ENCODE data around the gene IL1B. TPM values are rescaled to one million over a fixed set of nuclear protein-coding genes. Genes with fewer than 3 reads are reported as not detected.
"Not testable (repeated sequence)": the region's sequence is repeated elsewhere in the genome, so short reads cannot be mapped to it uniquely, and the experiment has no call there.

The IL1B gene
- total and polyA plus RNA-seq, 8 donors, result 0.32 to 3.9 (median 1.1) TPM

DNA sequence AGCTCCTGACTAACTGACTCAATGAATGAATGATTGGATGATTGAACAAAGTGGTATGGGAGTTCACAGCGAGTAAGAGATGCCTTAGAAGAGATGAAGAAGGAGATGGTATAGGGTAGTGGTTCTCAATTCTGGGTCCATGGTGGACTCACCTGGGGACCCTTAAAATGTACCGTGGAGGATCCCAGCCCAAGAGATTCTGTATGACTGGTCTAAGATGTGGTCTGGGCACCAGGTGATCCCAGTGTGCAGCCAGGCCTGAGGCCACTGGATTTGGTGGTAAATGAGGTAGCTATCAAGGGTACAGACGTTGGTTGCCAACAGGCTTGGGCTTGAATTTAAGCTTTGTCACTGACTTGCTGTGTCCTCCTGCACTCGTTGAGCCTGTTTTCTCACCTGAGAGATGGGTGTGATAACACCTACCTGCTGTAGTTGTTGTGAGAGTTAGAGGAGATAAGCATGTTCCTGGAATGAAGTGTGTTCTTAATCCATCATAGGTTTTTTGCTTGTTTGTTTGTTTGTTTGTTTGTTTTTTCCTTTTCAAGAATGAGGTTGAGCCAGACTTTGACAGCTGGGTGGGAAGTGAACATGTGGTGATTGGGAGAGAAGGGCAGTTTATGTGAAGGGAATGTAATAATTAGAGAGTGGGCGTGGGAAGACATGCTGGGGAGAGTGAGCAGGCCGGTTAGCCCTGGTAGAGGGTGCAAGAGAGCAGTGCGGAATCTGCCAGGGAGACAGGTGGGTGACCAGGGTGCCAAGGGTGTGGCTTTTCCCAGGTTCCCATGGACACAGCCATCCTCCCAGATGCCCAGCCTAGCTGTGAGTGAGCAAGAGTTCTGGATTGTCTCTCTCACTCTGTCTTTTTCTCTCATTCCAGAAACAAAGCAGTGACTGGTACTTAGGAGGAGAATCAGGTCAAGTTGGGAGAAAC, 31.4 kb upstream of the IL1B start:
- H3K4me1 ChIP-seq, result no peaks in the 10 kb centered on the region
- no peaks in the 10 kb centered on the region for H3K27me3 ChIP-seq
- H3K36me3 ChIP-seq, result no peaks in the 10 kb centered on the region
- no peaks in the 10 kb centered on the region for H3K9me3 ChIP-seq
- DNase-seq, result no peak
- H3K4me3 ChIP-seq, result no peak overlapping the region
- H3K27ac ChIP-seq, result no peak overlapping the region
- intact Hi-C loops (cut with DNase I), result no loop called here
- no peak for FAIRE-seq
- ATAC-seq, result no peak
- WGBS, 2 donors, result 67 to 75% methylated on average over 7 of the region's 7 CpGs
- TF ChIP-seq, protein P1, sequence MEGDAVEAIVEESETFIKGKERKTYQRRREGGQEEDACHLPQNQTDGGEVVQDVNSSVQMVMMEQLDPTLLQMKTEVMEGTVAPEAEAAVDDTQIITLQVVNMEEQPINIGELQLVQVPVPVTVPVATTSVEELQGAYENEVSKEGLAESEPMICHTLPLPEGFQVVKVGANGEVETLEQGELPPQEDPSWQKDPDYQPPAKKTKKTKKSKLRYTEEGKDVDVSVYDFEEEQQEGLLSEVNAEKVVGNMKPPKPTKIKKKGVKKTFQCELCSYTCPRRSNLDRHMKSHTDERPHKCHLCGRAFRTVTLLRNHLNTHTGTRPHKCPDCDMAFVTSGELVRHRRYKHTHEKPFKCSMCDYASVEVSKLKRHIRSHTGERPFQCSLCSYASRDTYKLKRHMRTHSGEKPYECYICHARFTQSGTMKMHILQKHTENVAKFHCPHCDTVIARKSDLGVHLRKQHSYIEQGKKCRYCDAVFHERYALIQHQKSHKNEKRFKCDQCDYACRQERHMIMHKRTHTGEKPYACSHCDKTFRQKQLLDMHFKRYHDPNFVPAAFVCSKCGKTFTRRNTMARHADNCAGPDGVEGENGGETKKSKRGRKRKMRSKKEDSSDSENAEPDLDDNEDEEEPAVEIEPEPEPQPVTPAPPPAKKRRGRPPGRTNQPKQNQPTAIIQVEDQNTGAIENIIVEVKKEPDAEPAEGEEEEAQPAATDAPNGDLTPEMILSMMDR (IDR thresholded peaks at IDR 0.05), result no peak

DNA sequence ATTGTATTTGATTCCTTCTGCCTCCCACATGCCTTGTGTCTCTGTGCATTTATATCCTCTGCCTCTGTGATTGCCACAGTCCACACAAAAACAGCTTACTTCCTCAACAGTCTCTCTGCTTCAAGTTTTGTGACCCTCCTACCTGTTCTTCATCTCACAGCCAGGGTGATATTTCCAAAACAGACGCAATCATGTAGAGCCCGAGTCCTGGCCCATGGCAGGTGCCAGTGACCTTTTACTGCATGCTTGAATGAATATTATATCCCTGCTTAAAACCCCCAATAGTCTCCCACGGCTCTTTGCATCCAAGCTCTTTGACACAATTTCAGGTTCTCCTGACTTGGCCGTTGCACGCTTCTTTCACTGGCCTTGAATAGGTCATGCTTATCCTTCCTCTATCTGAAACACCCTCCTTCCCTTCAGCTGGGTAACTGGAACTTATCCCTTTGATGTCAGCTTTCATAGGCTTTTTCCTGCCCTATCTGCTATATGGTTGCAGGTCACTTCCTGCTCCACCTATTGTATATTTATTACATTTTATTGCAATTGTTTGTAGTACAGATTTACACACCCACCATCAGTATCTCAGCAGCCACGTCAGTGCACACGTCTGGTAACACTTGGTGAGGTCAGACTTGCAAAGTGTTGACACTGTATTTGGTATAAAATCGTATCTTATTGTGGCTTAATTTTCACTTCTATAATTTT, 29.7 kb upstream of the IL1B start:
- DNase-seq (no peak), ATAC-seq (no peak), FAIRE-seq (no peak)
- H3K4me3 ChIP-seq, result no peak overlapping the region
- no peak overlapping the region for H3K27ac ChIP-seq
- H3K27me3 ChIP-seq, result no peaks in the 10 kb centered on the region
- H3K9me3 ChIP-seq, result no peaks in the 10 kb centered on the region
- TF ChIP-seq, protein P1 (IDR thresholded peaks at IDR 0.05), result no peak
- 81 to 86% methylated on average over 8 of the region's 8 CpGs for whole genome bisulfite sequencing, 2 donors
- H3K36me3 ChIP-seq, result no peaks in the 10 kb centered on the region
- intact Hi-C loops (cut with DNase I), result no loop called here
- H3K4me1 ChIP-seq, result no peaks in the 10 kb centered on the region

DNA sequence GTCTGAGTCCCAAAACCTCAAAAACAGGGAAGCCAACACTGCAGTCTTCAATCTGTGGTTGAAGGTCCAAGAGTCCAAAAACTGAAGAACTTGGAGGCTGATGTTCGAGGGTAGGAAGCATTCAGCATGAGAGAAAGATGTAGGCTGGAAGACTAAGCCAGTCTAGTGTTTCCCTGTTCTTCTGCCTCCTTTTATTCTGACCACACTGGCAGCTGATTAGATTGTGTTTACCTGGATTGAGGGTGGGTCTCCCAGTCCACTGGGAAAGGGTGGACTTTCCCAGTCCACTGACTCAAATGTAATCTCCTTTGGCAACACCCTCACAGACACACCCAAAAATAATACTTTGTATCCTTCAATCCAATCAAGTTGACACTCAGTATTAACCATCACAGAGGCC, 27.5 kb upstream of the IL1B start:
- intact Hi-C loops (cut with DNase I), result no loop called here
- Histone ChIP-seq H3K4me3 (no peak overlapping the region), H3K4me1 (no peaks in the 10 kb centered on the region), H3K27ac (no peak overlapping the region), H3K9me3 (no peaks in the 10 kb centered on the region), H3K36me3 (no peaks in the 10 kb centered on the region), H3K27me3 (no peaks in the 10 kb centered on the region)
- no peak for DNase-seq
- 87 to 93% methylated on average over 1 of the region's 1 CpG for WGBS, 2 donors
- no peak for ATAC-seq
- TF ChIP-seq, protein P1 (IDR thresholded peaks at IDR 0.05), result no peak
- FAIRE-seq, result no peak

DNA sequence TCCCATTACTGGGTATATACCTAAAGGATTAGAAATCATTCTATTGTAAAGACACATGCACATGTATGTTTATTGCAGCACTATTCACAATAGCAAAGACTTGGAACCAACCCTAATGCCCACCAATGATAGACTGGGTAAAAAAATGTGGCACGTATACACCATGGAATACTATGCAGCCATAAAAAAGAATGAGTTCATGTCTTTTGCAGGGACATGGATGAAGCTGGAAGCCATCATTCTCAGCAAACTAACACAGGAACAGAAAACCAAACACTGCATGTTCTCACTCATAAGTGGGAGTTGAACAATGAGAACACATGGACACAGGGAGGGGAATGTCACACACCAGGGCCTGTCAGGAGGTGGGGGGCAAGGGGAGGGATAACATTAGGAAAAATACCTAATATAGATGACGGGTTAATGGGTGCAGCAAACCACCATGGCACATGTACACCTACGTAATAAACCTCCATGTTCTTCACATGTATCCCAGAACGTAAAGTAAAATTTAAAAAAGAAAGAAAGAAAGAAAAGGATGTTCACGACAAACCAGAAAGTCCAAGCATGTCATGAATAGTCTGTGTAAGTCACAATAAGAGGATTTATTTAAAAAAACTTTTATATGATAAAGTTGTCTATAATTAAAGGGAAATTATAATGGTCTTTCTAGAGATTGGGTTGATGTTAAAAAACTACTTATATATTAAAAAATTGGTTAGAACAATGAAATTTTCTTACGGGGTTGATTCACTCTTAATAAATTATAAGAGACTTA, 23.0 kb upstream of the IL1B start:
- H3K4me1 ChIP-seq; intact Hi-C loops (cut with DNase I); ATAC-seq; H3K36me3 ChIP-seq; FAIRE-seq; H3K9me3 ChIP-seq; DNase-seq; H3K4me3 ChIP-seq; H3K27ac ChIP-seq; H3K27me3 ChIP-seq: not testable (repeated sequence)
- WGBS, 2 donors, result 75 to 76% methylated on average over 6 of the region's 6 CpGs

DNA sequence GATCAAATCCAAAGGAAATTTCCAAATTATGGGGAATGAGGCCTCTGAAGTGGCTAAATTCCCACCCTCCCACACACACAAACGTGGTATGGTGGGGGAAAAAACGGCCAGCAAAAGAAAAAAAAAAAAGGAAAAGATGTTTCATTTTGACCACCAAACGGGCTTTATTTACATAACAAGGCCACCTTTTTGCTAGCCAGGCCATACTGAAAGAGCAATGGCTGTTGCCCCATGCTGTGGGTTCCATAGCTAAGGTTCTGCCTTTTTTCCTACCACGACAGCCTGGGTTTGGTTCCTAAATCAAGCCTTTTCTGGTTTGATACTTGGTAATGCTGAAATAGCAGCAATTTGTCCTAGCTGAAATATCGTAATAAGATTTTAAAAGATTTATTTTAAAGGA, 14.0 kb upstream of the IL1B start:
- H3K9me3 ChIP-seq, result no peaks in the 10 kb centered on the region
- FAIRE-seq (no peak), DNase-seq (no peak), ATAC-seq (no peak)
- no peak overlapping the region for H3K27ac ChIP-seq
- 85 to 86% methylated on average over 5 of the region's 5 CpGs for WGBS, 2 donors
- H3K36me3 ChIP-seq, result no peaks in the 10 kb centered on the region
- no peak overlapping the region for H3K4me3 ChIP-seq
- intact Hi-C loops (cut with DNase I), result no loop called here
- no peaks in the 10 kb centered on the region for H3K4me1 ChIP-seq
- H3K27me3 ChIP-seq, result no peaks in the 10 kb centered on the region
- TF ChIP-seq, protein P1 (IDR thresholded peaks at IDR 0.05), result no peak
